Subcutaneous adipose tissue (tissue), 4 donors: Measurements from ENCODE around the gene ZNF593OS. TPM values are rescaled to one million over a fixed set of nuclear protein-coding genes. Genes with fewer than 3 reads are reported as not detected.

Experiments used
- total RNA-seq, 4 donors: library from RNA; depleted of rRNA; stranded (reverse); fragments of >200 nt; gene quantifications; one replicate each; pipeline ENCODE4 v1.1.0, GENCODE V29; 2016
- TF ChIP-seq, protein P1 (sequence below): fragments of 450-650 bp; IDR thresholded peaks from one replicate; pipeline ENCODE4 v1.5.1; 2016; ENCODE audit warnings: low read depth, mild to moderate bottlenecking, control low read depth, antibody characterized with exemption, moderate library complexity

ZNF593OS gene
- total RNA-seq, 4 donors from 2014 or later, result not detected

DNA sequence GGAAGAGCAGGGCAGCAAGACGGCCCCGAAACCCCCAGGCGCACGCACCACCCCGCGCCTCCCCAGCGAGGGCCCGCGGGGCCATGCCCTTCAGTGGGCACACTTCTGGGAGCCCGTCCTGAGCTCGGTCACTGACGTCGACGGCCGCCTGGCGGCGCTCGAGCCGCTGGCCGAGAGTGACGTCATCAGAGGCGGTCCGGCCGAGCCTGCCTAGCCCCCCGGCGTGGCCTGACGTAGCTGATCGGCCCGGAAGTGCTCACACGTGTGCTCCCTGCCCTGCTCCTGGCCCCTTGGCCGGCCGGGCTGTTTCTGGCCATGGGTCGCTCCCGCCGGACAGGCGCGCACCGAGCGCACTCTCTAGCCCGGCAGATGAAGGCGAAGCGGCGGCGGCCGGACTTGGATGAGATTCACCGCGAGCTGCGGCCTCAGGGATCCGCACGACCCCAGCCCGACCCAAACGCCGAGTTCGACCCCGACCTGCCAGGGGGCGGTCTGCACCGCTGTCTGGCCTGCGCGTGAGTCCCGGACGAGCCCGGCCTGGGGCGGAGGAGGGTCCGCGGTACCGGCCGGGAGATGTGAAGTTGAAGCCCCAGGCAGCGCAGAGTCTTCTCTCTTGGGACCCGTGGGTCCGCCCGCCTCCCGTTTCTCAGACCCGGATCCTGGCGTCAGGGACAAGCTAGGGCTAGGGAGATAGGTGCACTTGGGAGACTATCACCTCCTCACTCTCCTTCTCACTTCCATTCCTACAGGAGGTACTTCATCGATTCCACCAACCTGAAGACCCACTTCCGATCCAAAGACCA is 1.8 kb downstream of the ZNF593OS start, which contains the start of gene ZNF593:
ZNF593 (plus strand) TSS at position 240 of the 803 bp plus-strand sequence; CDS start at position 316, 76 bp downstream.
- TF ChIP-seq, protein P1, sequence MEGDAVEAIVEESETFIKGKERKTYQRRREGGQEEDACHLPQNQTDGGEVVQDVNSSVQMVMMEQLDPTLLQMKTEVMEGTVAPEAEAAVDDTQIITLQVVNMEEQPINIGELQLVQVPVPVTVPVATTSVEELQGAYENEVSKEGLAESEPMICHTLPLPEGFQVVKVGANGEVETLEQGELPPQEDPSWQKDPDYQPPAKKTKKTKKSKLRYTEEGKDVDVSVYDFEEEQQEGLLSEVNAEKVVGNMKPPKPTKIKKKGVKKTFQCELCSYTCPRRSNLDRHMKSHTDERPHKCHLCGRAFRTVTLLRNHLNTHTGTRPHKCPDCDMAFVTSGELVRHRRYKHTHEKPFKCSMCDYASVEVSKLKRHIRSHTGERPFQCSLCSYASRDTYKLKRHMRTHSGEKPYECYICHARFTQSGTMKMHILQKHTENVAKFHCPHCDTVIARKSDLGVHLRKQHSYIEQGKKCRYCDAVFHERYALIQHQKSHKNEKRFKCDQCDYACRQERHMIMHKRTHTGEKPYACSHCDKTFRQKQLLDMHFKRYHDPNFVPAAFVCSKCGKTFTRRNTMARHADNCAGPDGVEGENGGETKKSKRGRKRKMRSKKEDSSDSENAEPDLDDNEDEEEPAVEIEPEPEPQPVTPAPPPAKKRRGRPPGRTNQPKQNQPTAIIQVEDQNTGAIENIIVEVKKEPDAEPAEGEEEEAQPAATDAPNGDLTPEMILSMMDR, result no peak

DNA sequence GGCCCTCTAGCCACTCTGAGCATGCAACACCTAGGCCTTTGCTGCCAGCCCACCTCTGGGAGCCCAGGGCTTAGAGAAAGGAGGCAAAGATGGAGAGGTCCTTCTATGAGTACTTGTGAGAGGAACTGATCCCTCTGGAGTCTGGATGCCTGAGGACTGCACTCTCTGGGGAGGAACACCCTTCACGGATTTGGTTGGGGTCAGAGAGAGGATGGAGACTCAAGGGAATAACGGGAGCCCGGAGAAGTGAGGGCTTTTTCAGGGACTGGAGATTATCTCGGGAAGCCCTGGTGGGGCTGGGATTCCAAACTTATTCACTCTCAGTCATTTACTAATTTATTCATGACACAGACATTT is 2.5 kb downstream of the ZNF593OS start:
- TF ChIP-seq, protein P1, result no peak

DNA sequence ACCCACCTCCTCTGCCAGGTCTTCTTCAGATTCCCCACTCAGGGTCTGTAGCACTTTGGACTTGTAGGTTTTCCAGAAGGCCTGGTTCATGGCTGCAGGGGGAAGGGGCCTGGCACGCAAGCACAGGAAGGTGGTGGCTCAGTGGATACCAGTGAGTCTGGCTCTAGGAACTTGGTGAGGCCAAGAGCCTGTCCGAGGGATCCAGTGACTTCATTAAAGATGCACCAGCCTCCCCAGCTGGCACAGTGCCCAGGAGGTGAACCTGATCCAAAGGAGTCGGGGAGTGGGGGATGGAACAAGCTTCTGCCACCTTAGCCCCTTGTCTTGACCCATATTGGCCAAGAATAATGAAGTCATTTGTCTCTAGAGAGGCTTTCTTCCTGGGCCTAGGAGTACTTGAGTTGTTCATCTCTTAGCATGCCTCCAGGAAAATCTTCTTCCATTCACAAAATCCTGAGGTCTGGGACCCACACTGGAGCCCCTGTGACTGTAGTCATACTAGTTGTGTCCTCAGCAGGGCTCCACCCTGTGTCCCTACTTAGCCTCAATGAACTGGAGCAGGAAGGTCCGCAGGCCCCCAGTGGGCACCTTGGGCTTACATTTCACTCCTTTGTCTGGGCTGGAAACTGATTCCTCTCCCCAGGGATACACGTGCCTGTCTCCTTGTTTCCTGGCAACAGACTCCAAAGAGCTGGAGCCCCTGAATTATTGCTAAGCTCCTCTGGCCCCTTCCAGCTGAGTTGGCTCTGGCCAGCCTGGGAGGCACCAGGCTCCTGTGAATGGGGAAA is 3.0 kb downstream of the ZNF593OS start, which contains the start of gene C1orf232:
C1orf232 (minus strand) TSS at position 554 of the 788 bp plus-strand sequence; CDS start at position 90, 464 bp downstream.
- TF ChIP-seq, protein P1, result no peak

DNA sequence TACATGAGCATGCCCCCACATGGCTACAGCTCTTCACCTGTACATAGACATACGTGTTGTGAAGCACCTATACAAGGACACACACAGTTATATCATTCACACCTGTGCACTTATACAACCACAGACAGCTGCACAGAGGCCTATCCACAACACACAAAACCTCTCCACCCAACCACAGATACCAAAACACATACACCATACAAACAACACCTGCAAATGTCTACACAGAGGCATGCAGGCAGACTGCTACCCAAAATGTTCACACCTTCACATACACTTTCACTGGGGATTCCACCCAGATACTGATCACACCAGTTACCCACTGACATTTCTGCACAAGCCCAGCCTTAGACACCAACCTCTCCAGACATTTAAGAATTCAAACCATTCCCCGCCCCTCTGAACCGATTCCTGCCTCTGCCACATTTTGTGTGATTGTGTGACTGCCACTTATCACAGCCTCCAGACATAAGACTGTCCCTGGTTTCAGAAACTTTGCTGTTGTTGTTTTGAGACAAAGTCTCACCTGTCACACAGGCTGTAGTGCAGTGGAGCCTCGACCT is 4.8 kb downstream of the ZNF593OS start:
- TF ChIP-seq, protein P1, result no peak

DNA sequence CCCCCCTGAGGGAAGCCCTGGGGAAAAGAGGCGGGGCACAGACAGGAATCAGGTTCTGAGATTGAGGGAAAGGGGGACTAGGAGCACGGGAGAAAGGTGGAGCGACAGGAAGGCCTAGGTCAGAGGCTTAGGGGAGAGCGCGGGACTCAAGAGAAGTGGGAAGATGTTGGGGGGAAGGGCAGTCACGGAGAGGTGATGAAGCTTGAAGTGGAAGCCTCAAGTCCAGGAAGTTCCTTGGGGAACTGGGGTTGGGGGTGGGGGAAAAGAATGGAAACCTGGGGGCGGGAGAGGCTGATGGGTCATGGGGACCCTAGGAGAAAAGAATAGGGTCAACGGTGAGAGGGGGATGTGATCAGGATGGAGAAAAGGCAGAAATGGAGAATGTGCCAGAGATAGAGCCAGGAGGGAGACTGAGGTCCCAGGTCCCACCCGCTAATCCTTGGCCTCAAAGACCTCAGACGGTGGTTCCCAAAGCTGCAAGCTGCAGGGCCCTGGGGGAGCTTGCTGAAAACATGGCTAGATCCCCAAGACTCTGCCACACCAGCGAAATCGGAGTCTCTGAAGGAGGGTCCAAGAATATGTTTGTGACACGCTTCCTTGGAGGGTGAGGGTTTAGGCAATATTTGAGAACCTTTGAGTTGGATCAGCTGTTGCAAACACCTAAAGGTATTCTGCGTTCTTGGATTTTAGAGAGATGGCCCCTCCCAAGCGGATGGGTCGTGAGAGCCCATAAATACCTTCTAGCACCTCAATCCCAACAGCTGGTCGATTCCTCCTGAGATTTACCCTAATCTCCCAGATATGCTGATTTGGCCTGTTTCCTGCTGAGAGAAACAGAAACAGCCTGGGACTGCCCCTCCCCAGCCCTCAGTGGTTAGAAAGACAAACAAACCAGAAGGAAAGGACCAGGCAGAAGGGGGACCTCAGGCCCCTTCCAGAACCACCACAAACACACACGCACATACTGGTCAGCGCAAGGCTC is 6.5 kb downstream of the ZNF593OS start:
- TF ChIP-seq, protein P1, result no peak

DNA sequence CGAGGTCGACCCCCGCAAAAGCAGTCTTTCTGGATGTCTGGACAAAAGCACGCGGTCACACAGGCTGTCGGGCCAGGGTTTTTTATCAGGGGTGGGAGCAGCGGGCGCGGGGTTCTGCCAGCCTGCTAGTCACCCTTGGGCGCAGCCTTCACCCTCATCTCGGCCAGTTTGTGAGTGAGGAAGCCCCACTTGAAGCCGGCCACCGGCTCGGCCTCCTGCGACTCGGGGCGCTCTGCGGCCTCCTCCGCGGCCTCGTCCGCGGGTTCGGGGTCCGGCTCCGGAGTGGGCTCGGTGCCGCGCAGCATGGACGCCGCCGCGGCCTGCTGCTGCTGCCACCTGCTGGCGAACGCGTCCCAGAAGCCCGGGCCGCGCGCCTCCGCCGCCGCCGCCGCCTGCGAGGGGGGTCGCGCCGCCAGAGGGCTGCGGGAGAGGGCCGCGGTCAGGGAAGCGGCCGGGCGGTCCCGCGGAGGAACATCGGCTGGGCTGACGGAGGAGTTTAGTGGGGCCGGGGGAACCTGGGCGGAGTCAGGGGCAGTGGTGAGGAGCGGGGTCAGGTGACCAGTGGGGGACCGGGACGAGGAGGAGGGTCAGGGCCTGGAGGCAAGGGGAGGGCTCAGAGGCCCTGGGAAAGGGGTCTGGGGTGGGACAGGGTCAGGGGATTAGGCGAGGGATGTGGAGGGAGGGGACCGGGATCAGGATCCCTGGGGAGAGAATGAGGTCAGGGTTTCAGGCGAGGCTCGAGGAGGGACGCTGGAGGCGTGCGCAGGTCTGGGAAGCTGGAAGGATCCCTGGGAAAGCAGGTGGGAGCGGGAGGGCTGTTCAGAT is 7.4 kb downstream of the ZNF593OS start:
- TF ChIP-seq, protein P1, result no peak
